GM18907 (cell line): ENCODE results near the gene PPEF1.
"Not testable (repeated sequence)": the region's sequence is repeated elsewhere in the genome, so short reads cannot be mapped to it uniquely, and the experiment has no call there.

ENCODE experiments used
- ATAC-seq: cut with Tn5 transposase; IDR thresholded peaks from one replicate; pipeline ENCODE4 v1.9.1; 2021; ENCODE audit warnings: mild to moderate bottlenecking, moderate library complexity; ENCODE audit not compliant: unreplicated experiment

The PPEF1 gene

DNA sequence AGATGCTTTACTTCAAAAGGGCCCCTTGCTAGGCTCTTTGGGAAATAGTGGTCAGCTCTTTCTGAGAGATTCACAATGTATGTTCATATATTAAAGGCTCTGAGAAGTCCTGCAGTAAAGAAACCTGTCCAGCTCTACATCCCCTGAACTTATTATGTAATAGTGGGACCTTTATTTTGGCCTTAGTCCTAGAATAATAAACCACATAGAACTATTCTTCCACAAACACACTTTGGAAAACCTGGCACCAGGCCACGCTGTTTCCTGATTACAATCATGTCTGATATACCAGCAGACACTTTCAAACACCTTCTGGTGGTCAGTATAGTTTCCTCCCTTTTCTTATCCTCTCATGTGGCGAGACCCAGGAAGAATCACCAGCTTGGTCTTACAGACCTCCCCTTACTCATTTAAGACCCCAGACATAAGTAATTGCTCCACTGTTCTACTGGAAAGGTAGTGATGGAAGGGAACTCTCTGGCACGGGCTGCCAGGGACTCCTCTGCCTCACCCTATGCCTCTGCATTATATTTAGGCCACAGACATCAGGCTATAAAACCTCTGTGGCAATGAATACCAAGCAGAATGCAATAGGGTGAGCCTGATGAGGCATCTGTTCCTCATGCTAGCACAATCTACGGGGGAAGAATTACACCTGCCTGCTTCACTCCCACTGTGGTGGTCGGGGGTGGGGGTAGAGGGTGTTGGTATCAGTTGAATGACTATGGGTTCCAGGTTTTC, 5.7 kb upstream of the PPEF1 start:
- no peak for ATAC-seq

DNA sequence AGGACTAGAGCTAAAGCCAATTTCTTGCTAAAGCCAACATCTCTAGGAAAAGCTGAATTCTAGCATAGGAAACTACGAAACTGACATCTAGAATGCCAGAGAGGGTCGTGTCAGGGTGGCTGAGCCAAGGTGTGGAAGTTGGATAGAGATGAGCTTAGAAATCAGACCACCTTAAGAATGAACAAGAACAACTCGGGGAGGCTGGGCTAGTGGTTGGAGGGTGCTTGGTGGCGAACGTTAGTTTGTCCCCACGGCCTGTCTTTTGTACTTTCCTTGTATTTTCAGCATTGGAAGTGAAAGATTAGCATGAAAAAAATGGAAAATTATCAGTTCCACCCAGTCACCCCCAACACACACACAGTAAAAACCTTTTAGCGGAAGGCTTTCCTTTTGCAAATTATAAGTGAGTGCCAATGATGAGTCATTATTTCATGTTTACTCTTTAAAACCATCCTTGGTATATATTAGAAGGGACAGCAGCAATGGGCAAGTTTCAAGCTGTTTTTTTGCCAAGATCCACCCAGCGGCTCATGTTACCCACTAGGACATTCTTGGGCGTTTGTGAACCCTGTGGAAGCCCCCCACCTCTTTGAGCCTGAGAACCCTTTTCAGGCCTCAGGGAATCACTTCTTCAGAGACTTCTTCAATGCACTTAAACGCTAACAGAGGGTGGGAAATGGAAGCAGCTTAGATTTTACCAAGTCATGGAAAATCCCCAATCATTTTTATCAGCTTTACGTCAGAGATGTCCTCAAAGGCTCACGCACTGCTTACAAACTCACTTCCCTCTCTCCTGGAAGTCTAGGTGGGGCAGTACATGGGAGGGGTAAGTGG, 4.9 kb upstream of the PPEF1 start:
- no peak for ATAC-seq

DNA sequence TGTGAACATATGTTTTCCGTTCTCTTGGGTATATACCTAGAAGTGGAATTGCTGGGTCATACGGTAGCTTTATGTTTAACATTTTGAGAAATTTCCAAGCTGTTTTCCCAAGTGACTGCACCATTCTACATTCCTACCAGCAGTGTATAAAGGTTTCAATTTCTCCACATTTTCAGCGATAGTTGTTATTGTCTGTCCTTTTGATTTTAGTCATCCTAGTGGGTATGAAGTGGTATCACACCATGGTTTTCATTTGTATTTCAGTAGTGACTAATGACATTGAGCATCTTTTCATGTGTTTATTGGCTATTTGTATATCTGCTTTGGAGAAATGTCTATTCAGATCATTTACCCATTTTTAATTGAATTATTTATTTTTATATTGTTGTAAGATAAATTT, 2.4 kb downstream of the PPEF1 start:
- ATAC-seq = no peak

DNA sequence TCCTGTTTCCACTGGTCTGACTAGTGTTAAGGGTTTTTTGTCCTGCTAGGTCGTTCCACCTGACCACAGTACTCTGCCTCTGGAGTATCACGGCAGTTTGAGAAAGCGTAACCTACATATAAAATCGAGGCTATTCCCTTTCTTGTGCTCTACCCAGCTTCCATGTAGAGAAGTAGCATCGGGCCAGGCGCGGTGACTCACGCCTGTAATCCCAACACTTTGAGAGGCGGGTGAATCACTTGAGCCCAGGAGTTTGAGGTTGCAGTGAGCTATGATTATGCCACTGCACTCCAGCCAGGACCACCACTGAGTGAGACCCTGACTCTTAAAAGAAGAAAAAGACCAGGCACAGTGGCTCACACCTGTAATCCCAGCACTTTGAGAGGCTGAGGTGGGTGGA, 7.5 kb downstream of the PPEF1 start:
- no peak for ATAC-seq

DNA sequence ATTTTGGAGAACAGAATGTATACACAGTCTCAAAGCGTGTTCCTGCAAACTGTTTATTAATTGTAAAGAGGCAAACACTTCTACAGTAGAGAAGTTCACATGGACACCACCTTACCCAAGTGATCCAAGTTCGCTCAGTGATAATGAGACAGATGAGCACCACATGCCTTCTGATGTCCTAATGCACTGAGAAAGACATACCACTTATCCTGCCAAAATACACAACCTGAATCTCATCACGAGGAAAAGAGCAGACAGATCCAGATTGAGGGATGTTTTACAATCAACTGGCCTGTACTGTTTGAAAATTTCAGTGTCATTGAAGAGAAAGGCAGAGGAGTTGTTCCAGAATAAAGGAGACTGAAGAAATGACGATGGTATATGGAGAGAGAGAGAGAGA, 12.4 kb downstream of the PPEF1 start:
- ATAC-seq = no peak

DNA sequence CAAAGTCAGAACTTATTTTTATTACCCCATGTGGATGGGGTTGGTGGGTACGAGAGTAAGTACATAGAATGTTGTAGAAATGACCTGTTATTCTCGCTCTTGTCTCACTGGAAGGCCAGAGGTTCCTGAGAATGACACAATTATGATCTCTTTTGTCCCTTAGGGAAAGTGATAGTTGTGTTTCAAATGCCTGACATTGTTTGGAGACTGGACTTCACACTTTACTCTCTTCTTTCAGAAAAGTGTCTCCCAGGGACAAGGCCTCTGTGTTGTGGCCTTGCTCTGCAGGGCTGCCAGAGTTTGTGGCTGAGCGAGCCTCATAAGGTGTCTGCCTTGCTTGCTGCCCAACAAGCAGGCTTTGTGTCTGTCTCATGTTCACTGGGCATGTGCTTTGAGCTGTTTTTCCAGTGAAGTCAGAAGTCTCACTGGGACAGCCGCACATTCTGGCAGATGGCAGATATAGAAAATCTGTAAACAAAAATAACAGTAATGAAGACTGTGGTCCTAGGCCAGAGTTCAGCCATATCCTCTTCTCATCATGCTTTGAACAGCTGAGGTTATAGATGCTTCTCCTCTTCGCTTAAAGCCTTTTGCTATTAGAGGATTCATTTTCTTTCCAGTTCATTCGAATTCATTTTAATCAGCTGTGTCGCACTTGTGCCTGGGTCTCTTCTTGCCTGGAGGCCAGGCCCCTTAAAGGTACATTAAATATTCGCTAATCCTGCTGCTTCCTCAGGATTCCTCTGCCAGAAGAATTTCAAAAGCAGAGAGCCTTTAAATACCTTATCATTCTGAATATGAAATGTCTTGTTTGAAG, 14.4 kb downstream of the PPEF1 start:
- no peak for ATAC-seq

DNA sequence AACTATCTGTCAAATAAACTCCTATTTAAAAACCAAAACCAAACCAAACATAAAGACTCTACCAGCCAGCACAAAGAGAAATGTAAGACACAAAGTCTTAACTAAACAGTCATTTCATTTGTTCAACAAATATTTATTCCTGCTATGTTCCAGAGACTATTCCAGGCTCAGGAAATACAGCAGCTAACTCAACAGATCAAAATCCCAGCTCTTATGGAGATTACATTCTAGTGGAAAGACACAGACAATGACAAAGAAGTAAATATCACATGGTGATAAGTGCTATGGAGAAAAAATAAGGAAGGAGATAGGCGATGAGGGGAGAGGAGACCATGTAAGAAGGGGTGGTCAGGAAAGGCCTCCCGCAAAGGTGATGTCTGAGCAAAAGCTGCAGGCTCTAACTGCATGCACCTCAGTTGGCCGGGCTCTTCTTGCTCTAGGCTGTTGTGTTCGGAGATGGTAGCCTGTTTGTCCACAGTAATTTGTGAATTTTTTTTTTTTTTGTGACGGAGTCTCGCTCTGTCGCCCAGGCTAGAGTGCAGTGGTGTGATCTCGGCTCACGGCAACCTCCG, 15.1 kb downstream of the PPEF1 start:
- ATAC-seq = no peak

DNA sequence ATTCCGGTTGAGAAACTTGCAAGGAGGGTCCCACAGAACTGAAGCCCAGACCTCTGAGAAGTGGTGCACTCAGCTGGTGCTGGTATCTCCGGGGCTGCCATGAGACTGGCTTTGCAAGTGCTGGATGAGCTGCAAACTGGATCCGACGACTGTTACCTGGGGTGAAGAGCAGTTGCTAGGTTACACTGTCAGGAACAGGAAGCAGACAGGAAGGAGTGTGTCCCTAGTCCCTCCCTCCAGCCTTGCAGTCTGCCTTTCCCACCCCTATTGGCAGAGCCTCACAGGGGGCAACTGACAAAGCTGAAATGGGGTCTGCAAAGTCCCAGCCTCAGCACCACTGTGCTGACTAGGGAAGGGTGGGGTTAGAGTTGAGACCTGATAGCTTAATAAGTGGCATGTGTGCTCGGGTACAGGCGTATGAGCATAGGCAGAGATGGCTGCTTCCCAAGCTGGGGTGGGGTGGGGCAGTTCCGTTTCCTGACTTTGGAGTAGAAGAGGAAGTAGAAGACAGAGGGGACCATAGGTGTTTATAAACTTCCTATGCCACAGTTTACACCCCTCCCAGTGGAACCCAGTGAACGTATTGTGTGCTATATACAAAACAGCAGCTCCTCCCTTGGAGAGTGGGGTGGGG, 18.0 kb downstream of the PPEF1 start:
- no peak for ATAC-seq

DNA sequence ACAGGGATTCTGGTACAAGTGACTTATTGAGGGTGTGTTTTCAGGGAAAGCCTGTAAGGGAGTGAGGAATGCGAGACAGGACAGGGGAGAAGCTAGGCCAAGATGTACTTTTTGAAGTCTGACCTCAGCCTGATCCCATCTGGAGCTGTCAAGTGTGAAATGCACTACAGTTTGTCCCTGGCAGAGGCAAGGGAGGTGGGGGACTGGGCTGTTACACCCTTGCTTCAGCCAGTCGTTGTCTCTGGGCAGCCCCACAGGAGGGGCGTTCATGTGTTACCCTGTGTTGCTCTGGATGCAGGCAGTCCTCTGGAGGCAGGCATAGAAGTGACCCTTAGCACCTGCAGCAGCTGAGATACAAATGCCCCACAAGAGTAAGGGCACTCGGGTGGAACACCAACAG, 25.8 kb downstream of the PPEF1 start:
- no peak for ATAC-seq

DNA sequence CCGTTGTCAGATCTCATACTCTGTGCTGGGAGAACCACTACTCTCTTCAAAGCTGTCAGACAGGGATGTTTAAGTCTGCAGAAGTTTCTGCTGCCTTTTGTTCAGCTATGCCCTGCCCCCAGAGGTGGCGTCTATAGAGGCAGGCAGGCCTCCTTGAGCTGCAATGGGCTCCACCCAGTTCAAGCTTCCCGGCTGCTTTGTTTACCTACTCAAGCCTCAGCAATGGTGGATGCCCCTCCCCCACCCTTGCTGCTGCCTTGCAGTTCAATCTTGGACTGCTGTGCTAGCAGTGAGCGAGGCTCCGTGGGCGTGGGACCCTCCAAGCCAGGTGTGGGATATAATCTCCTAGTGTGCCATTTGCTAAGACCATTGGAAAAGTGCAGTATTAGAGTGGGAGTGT, 32.2 kb downstream of the PPEF1 start:
- ATAC-seq = not testable (repeated sequence)

DNA sequence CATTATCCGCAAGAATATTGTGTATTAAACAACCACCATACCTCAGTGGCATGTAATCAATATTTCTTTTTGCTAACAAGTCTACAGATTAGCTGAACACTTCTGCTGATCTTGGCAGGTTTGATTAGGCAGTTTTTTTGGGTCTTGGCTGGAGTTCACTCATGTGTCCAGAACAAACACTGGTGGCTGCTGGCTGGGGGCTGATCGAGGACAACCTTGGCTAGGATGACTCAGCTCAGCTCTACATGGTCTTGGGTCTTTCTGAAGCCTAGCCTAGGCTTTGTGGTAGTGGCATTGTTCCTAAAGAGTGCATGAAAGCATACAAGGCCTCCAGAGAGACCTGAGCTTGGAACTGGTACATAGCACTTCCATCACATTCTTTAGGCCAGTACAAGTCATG, 41.1 kb downstream of the PPEF1 start:
- no peak for ATAC-seq

DNA sequence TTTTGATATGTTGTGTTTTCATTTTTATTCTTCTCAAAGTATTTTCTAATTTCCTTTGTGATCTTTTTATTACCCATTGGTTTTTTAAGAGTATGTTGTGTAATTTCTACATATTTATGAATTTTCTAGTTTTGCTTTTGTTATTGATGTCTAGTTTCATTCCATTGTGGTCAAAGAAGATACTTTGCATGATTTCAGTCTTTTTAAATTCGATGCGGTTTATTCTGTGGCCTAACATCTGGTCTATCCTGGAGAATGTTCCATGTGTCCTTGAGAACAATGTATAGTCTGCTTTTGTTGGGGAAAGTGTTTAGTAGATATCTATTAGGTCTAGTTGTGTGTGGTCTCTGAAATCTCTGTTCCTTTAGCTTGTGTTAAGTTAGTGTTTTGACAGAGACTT, 46.2 kb downstream of the PPEF1 start:
- no peak for ATAC-seq

DNA sequence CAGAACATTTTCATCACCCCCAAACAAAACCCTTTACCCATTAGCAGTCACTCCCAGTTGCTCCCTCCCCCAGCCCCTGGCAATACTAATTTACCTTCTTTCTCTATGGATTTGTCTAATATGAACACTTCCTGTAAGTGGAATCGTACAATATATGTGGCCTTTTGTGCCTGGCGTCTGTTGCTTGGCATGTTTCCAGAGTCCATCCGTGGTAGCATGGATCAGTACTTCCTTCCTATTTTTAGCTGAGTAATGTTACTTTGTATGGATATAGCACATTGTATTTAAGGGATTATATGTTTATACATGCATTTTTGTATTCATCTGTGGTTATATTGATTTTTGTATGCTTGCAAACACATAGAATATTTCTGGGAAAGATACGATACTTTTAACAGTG, 48.2 kb downstream of the PPEF1 start:
- ATAC-seq = no peak

DNA sequence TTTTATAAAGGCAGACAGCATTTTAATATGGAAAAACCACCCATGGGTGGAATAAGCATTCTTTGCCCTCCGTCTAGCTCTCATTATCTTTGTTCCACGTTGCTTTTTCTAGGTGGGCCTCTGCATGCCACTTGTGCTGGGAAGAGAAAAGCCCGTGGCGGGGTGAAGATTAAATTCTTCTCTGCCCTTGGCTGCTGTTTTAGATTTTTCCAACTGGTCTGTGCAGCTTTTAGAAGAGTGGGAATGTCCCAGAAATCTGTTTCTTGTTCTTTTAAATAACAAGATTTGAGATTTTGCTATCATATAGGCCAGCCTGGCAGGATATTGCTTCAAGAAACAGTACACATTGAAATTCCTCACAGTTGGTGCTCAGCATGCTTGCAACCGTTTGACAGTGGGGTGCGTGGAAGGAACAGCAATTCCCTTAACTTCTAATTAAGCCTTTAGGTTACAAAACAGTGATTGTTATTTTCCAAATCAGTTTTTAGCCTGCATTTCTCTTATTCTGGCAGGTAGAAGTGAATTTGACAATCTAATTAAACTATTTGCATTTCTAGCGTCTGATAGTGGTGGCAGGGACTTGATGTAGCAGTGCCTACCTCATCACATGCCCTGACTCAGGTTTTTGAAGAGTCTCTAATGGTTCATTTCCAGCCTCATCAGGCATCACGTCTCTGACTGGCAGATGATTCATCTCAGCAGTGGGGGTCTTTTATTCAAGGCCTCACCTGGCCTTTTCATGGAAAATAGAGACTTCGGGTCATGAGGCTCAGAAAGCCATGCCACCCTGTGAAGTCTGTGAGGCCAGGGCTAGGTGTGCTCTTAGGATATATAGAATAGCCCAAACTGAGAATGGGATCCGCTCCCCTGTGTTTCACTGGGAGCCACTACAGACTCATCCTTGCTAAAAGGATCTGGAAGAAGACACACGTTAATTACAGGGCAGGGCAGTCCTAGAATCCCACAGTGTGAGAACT, 50.8 kb downstream of the PPEF1 start:
- no peak for ATAC-seq

DNA sequence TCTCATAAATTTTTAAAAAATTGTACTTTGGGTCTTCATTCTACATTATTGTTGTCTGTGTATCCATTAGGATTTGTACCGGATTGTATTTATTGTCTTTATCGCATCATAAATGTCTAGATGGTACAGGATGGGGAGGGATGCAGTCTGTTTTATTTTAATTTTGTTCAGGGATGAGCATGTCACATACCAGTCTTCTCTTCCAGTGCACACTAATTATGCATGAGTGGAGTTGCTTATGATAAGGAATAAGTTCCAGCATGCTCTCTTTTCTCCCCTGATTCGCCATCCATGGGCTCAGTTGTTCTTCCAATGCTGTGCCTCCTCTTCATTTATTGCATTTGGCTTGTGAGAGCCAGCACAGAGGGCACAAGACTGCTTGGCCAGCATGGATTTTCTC, 54.3 kb downstream of the PPEF1 start:
- ATAC-seq = no peak

DNA sequence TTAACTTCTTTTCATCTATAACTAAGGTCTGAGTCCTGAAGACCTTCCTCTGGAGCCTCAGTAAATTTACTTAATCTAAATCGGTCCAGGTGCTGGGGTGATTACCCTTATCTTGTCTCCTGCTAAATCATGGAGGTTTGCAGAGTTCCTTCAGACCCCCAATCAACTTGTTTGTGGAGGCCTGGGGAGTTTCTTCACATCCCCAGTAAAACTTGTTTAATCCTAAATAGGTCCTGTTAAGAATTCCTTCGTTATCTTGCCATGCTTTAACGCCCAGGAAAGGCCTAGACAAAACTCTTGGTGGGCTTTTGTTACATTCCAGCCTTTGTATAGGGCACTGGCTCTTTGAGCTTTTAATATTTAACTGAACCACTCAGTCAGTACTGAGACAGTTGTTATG, 55.7 kb downstream of the PPEF1 start:
- not testable (repeated sequence) for ATAC-seq

DNA sequence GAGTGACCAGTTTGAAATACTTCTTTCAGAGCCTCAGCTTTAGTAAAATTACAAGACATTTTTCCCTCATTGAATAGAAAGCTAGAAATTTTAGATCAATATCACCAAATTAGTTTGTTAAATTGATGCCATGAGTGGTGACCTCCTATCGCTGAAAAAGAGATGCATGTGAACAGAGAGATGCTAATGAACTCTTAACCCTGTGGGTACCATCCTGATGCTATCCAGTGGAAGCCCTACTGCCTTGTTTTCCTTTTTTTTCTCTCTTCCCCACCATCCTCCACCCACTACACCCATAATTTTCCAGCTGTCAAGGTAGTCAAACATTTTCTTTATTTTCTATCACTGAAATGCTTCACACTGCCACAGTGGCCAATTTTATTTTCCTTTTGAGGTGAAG, 61.9 kb downstream of the PPEF1 start:
- ATAC-seq = no peak

DNA sequence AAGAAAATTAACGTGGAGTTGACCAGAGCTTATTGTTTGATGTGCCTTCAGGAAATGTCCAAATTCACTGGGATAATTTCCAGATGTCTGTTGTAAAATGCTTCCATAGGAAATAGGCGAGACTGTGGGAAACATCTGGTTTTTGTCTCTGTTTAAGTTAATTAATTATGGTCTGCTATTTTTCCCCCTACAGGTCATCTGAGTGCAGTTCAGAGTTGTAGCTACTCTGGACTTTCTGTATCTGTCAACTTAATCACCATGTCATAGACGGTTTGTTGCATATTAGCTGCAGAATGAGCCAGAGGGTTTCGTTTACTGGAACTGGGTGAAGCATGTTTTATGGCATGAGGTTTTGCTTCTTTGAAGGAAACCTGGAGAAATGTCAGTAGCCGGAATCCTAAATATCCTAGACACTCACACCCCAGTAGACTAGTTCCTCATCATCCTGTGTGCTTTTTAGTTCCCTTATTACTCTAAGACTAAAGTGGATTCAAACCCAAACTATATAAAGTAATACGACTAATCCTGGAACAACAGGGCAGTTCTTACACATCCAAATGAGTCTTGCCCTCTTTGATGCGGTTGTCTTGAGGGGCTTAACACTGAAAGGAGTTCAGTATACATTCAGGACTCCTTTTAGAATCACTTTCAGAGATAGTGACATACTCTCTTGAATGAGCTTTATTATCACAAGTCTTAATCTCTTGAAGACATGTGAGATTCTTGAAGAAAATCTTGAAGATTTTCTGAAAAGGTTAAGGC, 62.5 kb downstream of the PPEF1 start:
- ATAC-seq = no peak

DNA sequence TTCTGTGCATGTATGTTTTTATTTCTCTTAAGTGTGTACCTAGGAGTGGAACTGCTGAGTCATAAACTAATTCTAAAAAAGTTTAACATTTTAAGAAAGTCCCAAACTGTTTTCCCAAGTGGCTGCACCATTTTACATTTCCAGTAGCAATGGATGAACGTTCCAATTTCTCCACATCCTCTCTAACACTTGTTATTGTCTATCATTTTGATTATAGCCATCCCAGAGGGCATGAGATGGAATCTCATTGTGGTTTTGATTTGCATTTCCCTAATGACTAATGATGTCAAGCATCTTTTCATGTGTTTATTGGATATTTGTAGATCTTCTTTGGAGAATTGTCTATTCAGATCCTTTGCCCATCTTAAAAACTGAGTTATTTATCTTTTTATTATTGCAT, 82.5 kb downstream of the PPEF1 start:
- no peak for ATAC-seq
